Loucy (cell line): Measurements from ENCODE around the gene B4GALT1.

Source experiments
- CTCF ChIP-seq: fragments of 200-600 bp; sonication (generic); conservative IDR thresholded peaks from 2 replicates; pipeline ENCODE4 v1.5.1; 2014; ENCODE audit warnings: mild to moderate bottlenecking, antibody characterized with exemption, low read length
- EZH2phosphoT487 ChIP-seq: fragments of 200-600 bp; IDR thresholded peaks from 2 replicates; pipeline ENCODE4 v1.6.1; 2018; ENCODE audit warnings: antibody characterized with exemption, mild to moderate bottlenecking, moderate library complexity, borderline replicate concordance

- TF ChIP-seq CTCF (no peak), EZH2phosphoT487 (no peak)
Measured at GRCh38 chr9:33142535-33142934, 24.6 kb downstream of the B4GALT1 start.
